Occipital lobe (tissue), 3 donors: ENCODE results near the gene NOXO1. TPM values are rescaled to one million over a fixed set of nuclear protein-coding genes. Genes with fewer than 3 reads are reported as not detected.
"Not testable (repeated sequence)": the region's sequence is repeated elsewhere in the genome, so short reads cannot be mapped to it uniquely, and the experiment has no call there.

Experiments used
- DNase-seq: peaks from one replicate; lab custom pipeline; 2025; lab: John Stamatoyannopoulos, UW
- small RNA-seq: library from RNA; depleted of rRNA; stranded (forward); fragments of <200 nt; gene quantifications from one replicate; pipeline ENCODE3, GENCODE V24; 2014
- total RNA-seq: library from RNA; depleted of rRNA; stranded (reverse); fragments of >200 nt; gene quantifications from one replicate; pipeline ENCODE4 v1.2.3, GENCODE V29; 2014

NOXO1 gene
- total RNA-seq, 1 donor from 2014 or later, result 0.78 TPM

DNA sequence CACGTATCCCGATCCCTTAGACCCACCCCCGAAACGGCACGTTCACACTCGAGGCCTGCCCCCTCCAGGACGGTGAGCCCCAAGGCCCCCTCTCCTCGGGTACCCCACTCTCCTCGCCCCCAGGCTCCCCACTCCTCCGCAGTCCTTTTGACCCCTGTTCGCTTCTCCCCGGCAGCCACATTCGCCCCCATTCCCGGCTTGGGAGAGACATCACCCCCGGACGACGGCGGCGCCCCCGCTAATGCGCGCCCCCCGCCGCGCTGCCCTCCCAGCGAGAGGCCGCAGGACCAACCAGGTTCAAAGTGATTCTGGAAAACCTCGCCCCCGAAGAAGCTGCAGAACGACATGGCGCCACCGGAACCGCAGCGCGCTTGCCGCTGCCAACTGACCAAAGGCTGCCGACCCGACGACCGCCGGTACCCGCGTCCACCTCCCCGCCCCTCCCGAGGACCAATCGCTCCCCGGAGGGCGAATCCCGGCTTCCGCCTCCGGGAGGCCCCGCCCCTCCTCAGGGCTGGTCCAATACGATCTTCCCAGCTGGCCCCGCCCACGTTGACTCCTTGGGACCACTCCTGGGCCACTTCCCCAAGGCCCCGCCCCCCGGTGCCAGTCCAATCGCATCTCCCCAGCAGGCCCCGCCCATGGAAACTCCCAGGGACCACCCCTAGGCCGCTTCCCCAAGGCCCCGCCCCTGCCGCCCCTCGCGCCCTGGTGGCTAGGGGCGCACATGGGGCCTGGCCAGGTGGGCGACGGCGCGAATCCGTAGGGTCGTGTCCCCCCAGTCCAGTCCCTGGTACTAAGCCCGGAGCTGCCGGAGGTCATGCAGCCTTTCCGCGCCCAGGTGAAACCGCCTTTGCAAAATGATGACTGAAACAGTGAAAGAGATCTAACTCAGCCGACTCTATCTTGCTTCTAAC lies 38.2 kb downstream of the NOXO1 start, which contains the start of gene MSRB1:
MSRB1 (minus strand) TSS at position 390 of the 917 bp plus-strand sequence; CDS start at position 347, 43 bp downstream.
- peak; percentile 98 for DNase-seq

DNA sequence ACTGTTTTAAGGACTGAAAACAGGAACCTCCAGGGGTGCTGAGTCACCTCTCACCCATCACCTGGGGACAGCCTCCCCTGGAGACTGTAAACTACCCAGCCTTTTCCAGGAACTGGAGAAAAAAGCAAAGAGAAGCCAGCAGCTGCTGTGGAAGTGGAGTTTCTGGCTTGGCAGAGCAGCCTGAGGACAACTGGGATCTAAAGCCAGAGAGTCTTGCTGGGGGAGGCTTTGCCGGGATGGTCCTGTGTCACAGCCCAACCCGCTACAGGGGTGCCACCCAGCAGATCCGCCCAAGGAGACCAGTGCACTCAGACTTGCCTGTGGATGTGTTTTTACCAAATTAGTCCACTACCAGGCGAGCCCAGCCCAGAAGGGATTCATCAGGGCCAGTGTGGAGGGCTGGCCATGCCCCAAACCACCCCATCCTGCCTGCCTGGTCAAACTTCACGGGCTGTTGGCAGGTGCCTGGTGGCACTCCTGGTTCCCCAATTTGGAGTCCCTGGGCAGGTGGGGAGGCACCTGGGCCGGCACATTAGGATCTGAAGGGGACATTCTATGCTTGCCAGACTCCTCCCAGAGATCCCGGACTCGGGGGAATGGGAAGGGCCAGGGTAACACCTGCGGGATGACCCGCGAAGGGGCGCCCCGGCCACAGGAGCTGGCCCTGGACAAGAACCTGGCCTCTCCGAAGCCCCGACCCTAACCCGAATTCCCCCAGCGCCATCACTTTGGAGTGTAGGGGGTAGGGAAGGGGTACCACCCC lies 39.0 kb downstream of the NOXO1 start:
- DNase-seq, result no peak

- no peak for DNase-seq
These were observed 39.9 kb downstream of the NOXO1 start for GRCh38 chr16:1941162-1942046.

DNA sequence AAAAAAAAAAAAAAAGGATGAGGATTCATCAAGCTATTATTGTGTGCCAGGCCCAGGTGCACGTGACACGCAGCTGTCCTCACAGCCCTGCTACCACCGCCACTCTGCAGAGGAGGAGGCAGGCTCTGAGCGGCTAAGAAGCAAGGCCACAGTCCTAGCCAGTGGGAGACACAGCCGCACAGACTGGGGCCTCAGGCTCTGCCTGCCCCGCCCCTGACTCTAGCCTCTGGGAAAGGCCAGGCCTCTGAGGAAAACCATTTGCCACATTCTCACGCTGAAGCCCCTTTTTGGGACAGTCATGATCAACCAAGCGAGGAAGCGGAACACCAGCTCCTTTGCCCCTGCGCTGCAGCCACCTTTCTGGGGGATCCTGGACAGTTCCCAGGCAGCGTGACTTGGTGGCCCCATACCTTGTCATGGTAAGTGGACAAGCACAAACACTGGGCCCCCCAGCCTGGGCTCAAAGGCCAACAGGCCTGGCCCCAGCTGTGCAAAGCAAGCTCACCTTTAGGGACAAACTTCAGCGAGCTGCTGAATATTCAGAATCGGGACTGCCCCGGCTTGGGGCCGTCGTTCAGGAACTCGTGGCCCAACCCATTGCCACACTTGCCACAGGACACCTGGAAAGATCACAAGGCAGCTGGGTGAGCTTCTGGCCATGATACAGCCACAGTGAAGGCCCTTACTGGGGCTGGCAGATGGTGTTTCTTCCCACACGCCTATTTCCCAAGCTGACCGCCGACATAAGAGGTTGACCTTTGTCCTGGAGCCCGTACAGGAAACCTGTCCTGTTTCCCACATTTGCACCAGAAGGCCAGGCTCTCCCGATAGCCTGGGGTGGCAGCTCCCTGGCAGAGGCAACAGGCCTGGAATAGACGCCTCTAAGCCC lies 40.8 kb downstream of the NOXO1 start:
- no peak for DNase-seq

DNA sequence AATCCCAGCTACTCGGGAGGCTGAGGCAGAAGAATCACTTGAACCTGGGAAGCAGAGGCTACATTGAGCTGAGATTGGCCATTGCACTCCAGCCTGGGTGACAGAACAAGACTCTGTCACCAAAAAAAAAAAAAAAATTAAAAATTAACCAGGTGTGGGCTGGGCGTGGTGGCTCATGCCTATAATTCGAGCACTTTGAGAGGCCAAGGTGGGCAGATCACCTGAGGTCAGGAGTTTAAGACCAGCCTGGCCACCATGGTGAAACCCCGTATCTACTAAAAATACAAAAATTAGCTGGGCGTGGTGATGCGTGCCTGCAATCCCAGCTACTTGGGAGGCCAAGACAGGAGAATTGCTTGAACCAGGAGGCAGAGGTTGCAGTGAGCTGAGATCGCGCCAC lies 41.4 kb downstream of the NOXO1 start:
- not testable (repeated sequence) for DNase-seq

DNA sequence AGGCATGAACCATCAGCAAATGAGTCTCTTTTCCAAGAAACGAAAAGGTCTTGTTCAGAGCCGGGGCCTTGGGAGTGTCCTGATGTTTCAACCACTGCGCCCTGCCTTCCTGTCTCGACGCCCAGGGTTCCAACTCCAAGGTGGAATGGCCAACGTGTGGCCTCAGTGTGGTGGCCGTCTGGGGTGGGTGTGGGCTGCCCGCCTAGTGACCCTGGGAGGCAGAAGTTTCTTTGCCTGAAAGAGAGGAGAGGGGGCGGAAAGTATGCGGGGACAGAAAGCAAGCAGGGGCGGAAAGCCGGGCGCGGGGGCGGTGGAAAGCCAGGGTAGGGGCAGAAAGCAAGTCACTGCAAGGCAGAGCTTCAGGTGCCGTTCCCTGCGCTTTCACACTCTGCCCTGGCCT lies 42.4 kb downstream of the NOXO1 start:
- no peak for DNase-seq

DNA sequence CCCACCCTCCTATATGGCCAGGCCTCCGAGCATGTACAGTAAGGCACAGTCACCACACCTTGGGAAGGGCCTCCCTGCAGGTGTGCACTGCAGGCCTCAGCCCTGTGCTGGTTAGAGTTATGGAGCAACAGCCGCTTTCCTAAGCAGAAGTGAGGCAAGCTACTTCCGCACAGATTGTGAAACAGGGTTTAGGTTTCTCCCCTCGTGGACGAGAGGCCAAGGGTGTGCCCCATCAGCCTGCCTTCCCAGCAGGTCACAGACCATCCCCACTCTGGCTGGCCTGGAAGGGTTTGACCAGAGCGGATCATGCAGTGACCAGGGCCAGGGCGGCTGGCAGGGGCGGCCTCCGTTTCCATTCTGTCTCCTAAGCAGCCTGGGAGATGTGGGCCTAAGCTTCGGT lies 43.0 kb downstream of the NOXO1 start:
- DNase-seq, result no peak

DNA sequence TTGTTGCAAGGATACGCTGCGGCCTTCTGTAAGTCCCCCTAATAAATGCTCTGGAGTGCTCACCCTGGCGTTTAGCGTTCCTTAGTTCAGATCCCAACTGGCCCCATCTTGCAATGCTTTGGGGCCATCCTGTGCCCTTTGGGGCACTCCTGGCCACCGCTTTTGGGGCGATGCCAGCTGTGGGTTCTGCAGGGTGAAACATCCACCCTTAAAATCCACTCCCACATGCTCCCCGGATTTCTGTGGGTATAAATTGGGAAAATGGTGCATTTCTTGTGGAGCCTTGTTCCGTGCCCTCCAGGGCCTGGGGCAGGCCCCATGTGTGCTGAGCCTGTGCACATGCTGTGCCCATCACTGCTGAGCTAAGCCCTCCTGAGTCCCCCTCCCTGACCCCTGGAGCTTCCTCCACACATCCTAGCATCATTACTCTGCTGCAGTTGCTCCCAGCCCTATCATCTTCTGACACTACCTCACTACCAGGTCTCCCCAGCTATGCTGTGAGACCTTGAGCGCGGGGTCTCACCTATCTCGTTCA lies 44.3 kb downstream of the NOXO1 start:
- no peak for DNase-seq

DNA sequence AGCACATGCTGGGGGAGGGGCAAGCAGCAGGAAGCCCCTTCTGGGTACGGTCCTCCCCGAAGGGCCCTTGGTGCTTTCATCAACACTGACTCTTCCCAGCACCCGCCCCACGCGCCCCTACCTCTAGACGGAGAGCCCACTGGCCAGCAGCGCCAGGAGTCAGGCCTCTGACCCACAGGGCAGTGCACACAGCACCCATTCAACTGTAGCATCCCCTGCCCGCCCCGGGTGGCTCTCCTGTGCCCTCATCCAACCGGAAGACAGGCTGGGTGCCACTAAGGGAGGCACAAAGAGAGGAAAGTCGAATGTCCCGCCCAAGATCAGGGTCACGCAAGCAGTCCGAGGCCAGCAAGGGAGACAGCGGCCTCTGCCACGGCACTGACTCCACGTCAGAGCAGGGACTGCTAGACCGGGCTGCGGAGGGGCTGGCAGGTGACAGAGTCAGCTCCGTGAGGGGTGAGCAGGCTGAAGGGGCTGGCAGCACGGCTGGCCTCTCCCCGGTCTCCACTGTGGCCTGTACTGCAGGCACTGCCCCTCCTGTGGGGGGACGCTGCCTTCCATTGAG lies 48.1 kb downstream of the NOXO1 start:
- DNase-seq, result no peak

DNA sequence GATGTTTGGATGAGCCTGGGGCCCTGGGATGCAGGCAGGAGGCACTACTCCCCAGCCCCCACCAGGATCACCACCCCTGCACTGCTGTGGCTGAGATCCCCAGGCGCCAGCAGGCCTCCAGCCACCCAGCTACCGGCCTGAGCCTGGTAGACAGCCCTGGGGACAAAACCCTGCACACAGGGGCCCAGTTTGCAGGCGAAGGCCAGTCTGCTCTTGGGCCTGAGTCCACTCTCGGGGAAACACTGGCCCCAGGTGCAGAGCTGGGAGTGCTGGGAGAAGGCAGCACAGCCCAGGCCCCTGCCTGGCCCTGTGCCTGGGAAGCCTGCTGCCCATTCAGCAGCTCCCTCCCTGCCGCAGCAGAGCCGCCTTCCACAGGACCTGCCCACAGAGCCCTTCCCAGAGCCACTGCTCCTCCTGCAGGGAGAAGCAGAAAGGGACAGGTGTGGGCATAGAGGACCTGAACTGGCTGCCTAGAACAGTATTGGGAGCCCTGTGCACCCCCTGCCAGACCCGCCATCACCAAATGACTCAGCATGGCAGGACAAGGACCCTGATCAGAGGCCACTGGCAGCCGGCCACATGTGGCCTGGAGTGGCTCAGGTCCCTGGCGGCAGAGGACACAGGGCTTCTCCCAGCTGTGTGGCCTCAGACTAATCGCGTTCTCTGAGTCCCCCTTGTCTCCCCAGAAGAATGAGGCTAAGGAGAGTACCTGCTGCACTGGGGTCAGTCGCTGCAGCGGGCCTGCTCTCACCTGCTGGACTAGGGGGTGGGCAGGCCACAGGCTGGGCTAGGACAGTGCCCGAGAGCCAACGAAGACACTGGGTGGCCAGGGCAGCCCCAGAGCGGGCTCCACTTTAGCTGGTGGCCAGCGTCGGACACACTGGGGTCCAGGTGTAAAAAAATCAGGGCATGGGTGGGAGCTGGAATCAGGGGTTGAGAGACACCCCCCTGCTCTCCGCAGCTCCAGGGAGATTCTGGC lies 48.9 kb downstream of the NOXO1 start:
- DNase-seq, result no peak

- no peak for DNase-seq
These were observed 50.9 kb downstream of the NOXO1 start for GRCh38 chr16:1930338-1930720.

GRCh38 chr16:1929578-1930337 lies 51.5 kb downstream of the NOXO1 start:
- DNase-seq, result peak; percentile 68

- no peak for DNase-seq
These were observed 52.2 kb downstream of the NOXO1 start for GRCh38 chr16:1929105-1929504.

Small RNA genes within 50 kb of the gene (small RNA-seq; reads per million reads assigned to genes)
- not detected for gene AC005363.2
- not detected for gene RN7SL219P
- gene SNORA10, result not detected
- gene SNORA64, result not detected

Other genes starting within 250 kb of the NOXO1 start
- gene NME3, start 209.9 kb downstream of the NOXO1 start, total RNA-seq, result 26.2 TPM
- 6.9 TPM for gene EME2, start 208.7 kb downstream of the NOXO1 start, total RNA-seq
- 30.6 TPM for gene MRPS34, start 208.3 kb downstream of the NOXO1 start, total RNA-seq
- 60.5 TPM for gene SPSB3, start 198.9 kb downstream of the NOXO1 start, total RNA-seq
- 37.9 TPM for gene NUBP2, start 198.5 kb downstream of the NOXO1 start, total RNA-seq
- gene IGFALS, start 187.8 kb downstream of the NOXO1 start, total RNA-seq, result not detected
- gene HAGH, start 154.6 kb downstream of the NOXO1 start, total RNA-seq, result 49.1 TPM
- gene FAHD1, start 154.3 kb downstream of the NOXO1 start, total RNA-seq, result 63.6 TPM
- gene MEIOB, start 109.3 kb downstream of the NOXO1 start, total RNA-seq, result not detected
- not detected for gene HS3ST6, start 63.1 kb downstream of the NOXO1 start, total RNA-seq
- 3.6 TPM for gene MSRB1, start 38.3 kb downstream of the NOXO1 start, total RNA-seq
- gene RPL3L, start 26.8 kb downstream of the NOXO1 start, total RNA-seq, result not detected
- gene NDUFB10, start 21.9 kb downstream of the NOXO1 start, total RNA-seq, result 63.9 TPM
- 1,574 TPM for gene RPS2, start 16.6 kb downstream of the NOXO1 start, total RNA-seq
- not detected for gene RNF151, start 14.6 kb downstream of the NOXO1 start, total RNA-seq
- gene TBL3, start 9.4 kb downstream of the NOXO1 start, total RNA-seq, result 12.0 TPM
- 10.9 TPM for gene GFER, start 2.7 kb upstream of the NOXO1 start, total RNA-seq
- 81.3 TPM for gene SYNGR3, start 8.5 kb upstream of the NOXO1 start, total RNA-seq
- gene ZNF598, start 28.4 kb upstream of the NOXO1 start, total RNA-seq, result 5.5 TPM
- gene NPW, start 38.3 kb upstream of the NOXO1 start, total RNA-seq, result not detected
- 9.8 TPM for gene NHERF2, start 45.4 kb upstream of the NOXO1 start, total RNA-seq
- gene NTHL1, start 66.4 kb upstream of the NOXO1 start, total RNA-seq, result 20.3 TPM
- 47.3 TPM for gene TSC2, start 66.5 kb upstream of the NOXO1 start, total RNA-seq
- gene PKD1, start 154.4 kb upstream of the NOXO1 start, total RNA-seq, result 70.3 TPM
- gene RAB26, start 167.2 kb upstream of the NOXO1 start, total RNA-seq, result 5.8 TPM
- 35.6 TPM for gene TRAF7, start 174.3 kb upstream of the NOXO1 start, total RNA-seq
- 23.6 TPM for gene CASKIN1, start 215.1 kb upstream of the NOXO1 start, total RNA-seq
- 10.5 TPM for gene MLST8, start 224.0 kb upstream of the NOXO1 start, total RNA-seq
- gene BRICD5, start 229.4 kb upstream of the NOXO1 start, total RNA-seq, result 3.7 TPM
- gene PGP, start 233.4 kb upstream of the NOXO1 start, total RNA-seq, result 10.1 TPM
- 27.3 TPM for gene E4F1, start 242.1 kb upstream of the NOXO1 start, total RNA-seq